Activated B cell treated with CpG ODN at 0.5 μM for 24 hours (primary cell): Measurements from ENCODE around the gene GDI1. TPM values are rescaled to one million over a fixed set of nuclear protein-coding genes. Genes with fewer than 3 reads are reported as not detected.

Experiments
- ATAC-seq: fragments of 200-7000 bp; cut with Tn5 transposase; one replicate; pipeline ENCODE4 v1.10.0; 2021; ENCODE audit warnings: low read depth, mild to moderate bottlenecking, moderate library complexity
- CTCF ChIA-PET: fragments of 350-600 bp; sonication (Branson Sonifier 250); formaldehyde crosslinking; loops from one replicate; lab custom pipeline; 2021; ENCODE audit warnings: antibody characterized with exemption; lab: Charles Lee
- POLR2A ChIA-PET: fragments of 350-600 bp; sonication (Branson Sonifier 250); formaldehyde crosslinking; loops from one replicate; lab custom pipeline; 2021; ENCODE audit warnings: antibody characterized with exemption; lab: Charles Lee
- DNase-seq: peaks from one replicate; pipeline ENCODE4 v3.0.0; 2022
- H3K27ac Mint-ChIP-seq: one replicate; pipeline ENCODE4 v1.8.0; 2020; ENCODE audit warnings: mixed read lengths
- H3K27me3 Mint-ChIP-seq: one replicate; pipeline ENCODE4 v1.8.0; 2021; ENCODE audit warnings: mixed read lengths
- H3K36me3 Mint-ChIP-seq: one replicate; pipeline ENCODE4 v1.8.0; 2021; ENCODE audit warnings: low read depth, mixed read lengths
- H3K4me1 Mint-ChIP-seq: one replicate; pipeline ENCODE4 v1.8.0; 2021; ENCODE audit warnings: mixed read lengths
- H3K4me3 Mint-ChIP-seq: one replicate; pipeline ENCODE4 v1.8.0; 2020; ENCODE audit warnings: mild to moderate bottlenecking, mixed read lengths
- H3K9me3 Mint-ChIP-seq: one replicate; pipeline ENCODE4 v1.8.0; 2020; ENCODE audit warnings: mixed read lengths
- CTCF ChIP-seq: fragments of 200-600 bp; IDR thresholded peaks from one replicate; pipeline ENCODE4 v1.8.0; 2022; ENCODE audit warnings: antibody characterized with exemption, mild to moderate bottlenecking
- intact Hi-C: fragments of 100-400 bp; cut with micrococcal nuclease; formaldehyde crosslinking; loops from one replicate; pipeline ENCODE4 v1.15.1; 2024
- total RNA-seq: library from RNA; stranded (reverse); gene quantifications from 2 replicates; pipeline ENCODE4 v1.2.3, GENCODE V29; 2022

GDI1 gene
- total RNA-seq, 1 donor from 2014 or later: 127 TPM

- CTCF ChIA-PET: no interaction called here
Measured at GRCh38 chrX:154467556-154467955, 30.6 kb downstream of the GDI1 start.

DNA sequence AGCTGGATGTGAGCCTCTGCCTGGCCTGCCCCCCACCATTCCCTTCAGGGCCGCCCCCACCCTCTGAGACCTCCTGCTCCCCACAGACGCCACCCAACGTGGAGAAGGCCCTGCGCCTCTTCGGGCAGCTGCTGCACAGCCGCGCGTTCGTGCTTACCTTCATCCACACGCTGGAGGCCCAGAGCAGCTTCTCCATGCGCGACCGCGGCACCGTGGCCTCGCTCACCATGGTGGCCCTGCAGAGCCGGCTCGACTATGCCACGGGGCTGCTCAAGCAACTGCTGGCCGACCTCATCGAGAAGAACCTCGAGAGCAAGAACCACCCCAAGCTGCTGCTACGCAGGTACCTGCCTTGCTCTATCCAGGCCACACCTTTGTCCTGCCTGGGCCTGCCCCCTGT is 31.3 kb downstream of the GDI1 start:
- ChIA-PET CTCF (no interaction called here), POLR2A (interaction anchor here (0.8 kb wide), 1 partner anchor 10 kb away, joined by 3 read pairs; the partner anchor contains the start of gene PLXNA3)
- TF ChIP-seq CTCF: no peak
- ATAC-seq (no peak), DNase-seq (no peak)
- Mint-ChIP-seq H3K27me3 (no peaks in the 10 kb centered on the region), H3K4me1 (no peaks in the 10 kb centered on the region), H3K4me3 (no peak overlapping the region), H3K9me3 (no peaks in the 10 kb centered on the region), H3K36me3 (peaks cover 51% of the 10 kb centered on the region), H3K27ac (no peak overlapping the region)
- intact Hi-C loops: no loop called here

More at GRCh38 chrX:154467556-154467955, 30.6 kb downstream of the GDI1 start:
- no peak for DNase-seq
- H3K36me3 Mint-ChIP-seq: peaks cover 53% of the 10 kb centered on the region
- ATAC-seq: no peak
- POLR2A ChIA-PET: interaction anchor here (0.6 kb wide), 1 partner anchor 11 kb away, joined by 4 read pairs; no protein-coding TSS in a partner anchor
- H3K9me3 Mint-ChIP-seq: no peaks in the 10 kb centered on the region
- H3K4me1 Mint-ChIP-seq: no peaks in the 10 kb centered on the region
- H3K4me3 Mint-ChIP-seq: no peak overlapping the region
- no peak for TF ChIP-seq CTCF
- no peak overlapping the region for H3K27ac Mint-ChIP-seq
- intact Hi-C loops: no loop called here
- no peaks in the 10 kb centered on the region for H3K27me3 Mint-ChIP-seq

GRCh38 chrX:154469114-154469513 is 32.2 kb downstream of the GDI1 start:
- DNase-seq: no peak

GRCh38 chrX:154469880-154470279 is 32.9 kb downstream of the GDI1 start:
- H3K27me3 Mint-ChIP-seq: no peaks in the 10 kb centered on the region
- TF ChIP-seq CTCF: no peak
- no peak overlapping the region for H3K27ac Mint-ChIP-seq
- peaks cover 54% of the 10 kb centered on the region for H3K36me3 Mint-ChIP-seq
- intact Hi-C loops: no loop called here
- ChIA-PET POLR2A (no interaction called here), CTCF (no interaction called here)
- no peak for DNase-seq
- no peak overlapping the region for H3K4me3 Mint-ChIP-seq
- peaks cover 2% of the 10 kb centered on the region for H3K4me1 Mint-ChIP-seq
- no peaks in the 10 kb centered on the region for H3K9me3 Mint-ChIP-seq
- no peak for ATAC-seq

More at GRCh38 chrX:154469114-154469513, 32.2 kb downstream of the GDI1 start:
- H3K27ac Mint-ChIP-seq: no peak overlapping the region
- intact Hi-C loops: no loop called here
- ChIA-PET POLR2A (no interaction called here), CTCF (no interaction called here)
- peaks cover 54% of the 10 kb centered on the region for H3K36me3 Mint-ChIP-seq
- H3K4me3 Mint-ChIP-seq: no peak overlapping the region
- no peak for ATAC-seq
- no peaks in the 10 kb centered on the region for H3K27me3 Mint-ChIP-seq
- H3K4me1 Mint-ChIP-seq: peaks cover 2% of the 10 kb centered on the region
- no peak for TF ChIP-seq CTCF
- no peaks in the 10 kb centered on the region for H3K9me3 Mint-ChIP-seq

DNA sequence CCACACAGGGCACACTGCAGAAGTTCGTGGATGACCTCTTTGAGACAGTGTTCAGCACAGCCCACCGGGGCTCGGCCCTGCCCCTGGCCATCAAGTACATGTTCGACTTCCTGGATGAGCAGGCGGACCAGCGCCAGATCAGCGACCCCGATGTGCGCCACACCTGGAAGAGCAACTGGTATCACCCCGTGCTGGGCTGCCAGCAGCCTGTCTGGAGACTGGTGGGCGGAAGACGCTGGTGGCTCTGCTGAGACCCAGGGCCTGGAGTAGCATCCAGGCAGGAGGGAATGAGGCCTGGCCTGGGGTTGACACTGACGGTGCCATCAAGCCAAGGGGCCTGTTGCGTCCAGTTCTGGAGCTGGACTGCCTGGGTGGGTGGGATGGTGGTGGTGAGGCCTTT is 33.5 kb downstream of the GDI1 start:
- no peak for ATAC-seq
- H3K9me3 Mint-ChIP-seq: no peaks in the 10 kb centered on the region
- no peak overlapping the region for H3K27ac Mint-ChIP-seq
- TF ChIP-seq CTCF: no peak
- CTCF ChIA-PET: no interaction called here
- intact Hi-C loops: no loop called here
- H3K4me1 Mint-ChIP-seq: peaks cover 2% of the 10 kb centered on the region
- DNase-seq: no peak
- no peaks in the 10 kb centered on the region for H3K27me3 Mint-ChIP-seq
- peaks cover 51% of the 10 kb centered on the region for H3K36me3 Mint-ChIP-seq
- no peak overlapping the region for H3K4me3 Mint-ChIP-seq
- POLR2A ChIA-PET: no interaction called here
